Progenitor cell of endocrine pancreas (in vitro differentiated cells): ENCODE measurements around the gene TMC4. TPM values are rescaled to one million over a fixed set of nuclear protein-coding genes. Genes with fewer than 3 reads are reported as not detected.
A peak's percentile ranks its signal among the peaks of the same experiment; 100 is the strongest.
"Not testable (repeated sequence)": the region's sequence is repeated elsewhere in the genome, so short reads cannot be mapped to it uniquely, and the experiment has no call there.

Experiments used
- DNase-seq: peaks from one replicate; pipeline ENCODE4 v3.0.0; 2021; ENCODE audit warnings: low spot score; ENCODE audit not compliant: unreplicated experiment
- H3K27ac Mint-ChIP-seq: 2 replicates; pipeline ENCODE4 v1.8.0; 2021; ENCODE audit warnings: mild to moderate bottlenecking, moderate library complexity, mixed read lengths
- H3K27me3 Mint-ChIP-seq: 2 replicates; pipeline ENCODE4 v1.8.0; 2021; ENCODE audit warnings: mixed read lengths
- H3K36me3 Mint-ChIP-seq: 2 replicates; pipeline ENCODE4 v1.8.0; 2022; ENCODE audit warnings: mixed read lengths; ENCODE audit not compliant: insufficient read depth
- H3K4me1 Mint-ChIP-seq: 2 replicates; pipeline ENCODE4 v1.8.0; 2021; ENCODE audit warnings: low read depth, mixed read lengths
- H3K4me3 Mint-ChIP-seq: 2 replicates; pipeline ENCODE4 v1.8.0; 2021; ENCODE audit warnings: low read depth, mild to moderate bottlenecking, moderate library complexity, mixed read lengths
- H3K9me3 Mint-ChIP-seq: 2 replicates; pipeline ENCODE4 v1.8.0; 2021; ENCODE audit warnings: low read depth, mixed read lengths
- total RNA-seq: library from RNA; stranded (reverse); gene quantifications from 2 replicates; pipeline ENCODE4 v1.2.1, GENCODE V29; 2021
- TF ChIP-seq, protein P1 (sequence below): fragments of 200-600 bp; sonication (generic); IDR thresholded peaks from one replicate; pipeline ENCODE4 v1.5.0; 2021; ENCODE audit warnings: antibody characterized with exemption, mild to moderate bottlenecking; ENCODE audit not compliant: unreplicated experiment

TMC4 gene
- total RNA-seq, 1 donor from 2014 or later: 125 TPM

DNA sequence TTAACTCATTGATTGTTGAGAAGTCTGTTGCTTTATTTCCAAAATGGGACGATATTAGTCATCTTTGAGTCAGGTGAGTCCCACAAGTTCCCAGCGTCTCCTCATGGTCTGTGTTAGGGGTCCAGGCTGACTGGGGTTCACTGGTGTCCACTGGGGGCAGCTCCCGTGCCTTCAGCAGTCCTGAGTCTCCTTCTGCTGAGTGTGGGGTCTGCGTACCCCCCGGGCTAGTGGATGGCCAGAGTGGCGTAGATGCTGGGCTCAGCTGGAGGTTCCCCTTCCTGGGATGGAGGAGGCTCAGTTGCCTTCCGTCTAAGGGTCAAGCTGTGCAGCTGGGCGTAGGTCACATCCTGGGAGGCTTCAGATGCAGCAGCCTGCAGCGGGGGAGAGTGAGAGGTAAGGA lies 43.9 kb upstream of the TMC4 start:
- TF ChIP-seq, protein P1, sequence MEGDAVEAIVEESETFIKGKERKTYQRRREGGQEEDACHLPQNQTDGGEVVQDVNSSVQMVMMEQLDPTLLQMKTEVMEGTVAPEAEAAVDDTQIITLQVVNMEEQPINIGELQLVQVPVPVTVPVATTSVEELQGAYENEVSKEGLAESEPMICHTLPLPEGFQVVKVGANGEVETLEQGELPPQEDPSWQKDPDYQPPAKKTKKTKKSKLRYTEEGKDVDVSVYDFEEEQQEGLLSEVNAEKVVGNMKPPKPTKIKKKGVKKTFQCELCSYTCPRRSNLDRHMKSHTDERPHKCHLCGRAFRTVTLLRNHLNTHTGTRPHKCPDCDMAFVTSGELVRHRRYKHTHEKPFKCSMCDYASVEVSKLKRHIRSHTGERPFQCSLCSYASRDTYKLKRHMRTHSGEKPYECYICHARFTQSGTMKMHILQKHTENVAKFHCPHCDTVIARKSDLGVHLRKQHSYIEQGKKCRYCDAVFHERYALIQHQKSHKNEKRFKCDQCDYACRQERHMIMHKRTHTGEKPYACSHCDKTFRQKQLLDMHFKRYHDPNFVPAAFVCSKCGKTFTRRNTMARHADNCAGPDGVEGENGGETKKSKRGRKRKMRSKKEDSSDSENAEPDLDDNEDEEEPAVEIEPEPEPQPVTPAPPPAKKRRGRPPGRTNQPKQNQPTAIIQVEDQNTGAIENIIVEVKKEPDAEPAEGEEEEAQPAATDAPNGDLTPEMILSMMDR: no peak
- Mint-ChIP-seq H3K9me3 (no peaks in the 10 kb centered on the region), H3K4me3 (no peak overlapping the region), H3K4me1 (peaks cover 4% of the 10 kb centered on the region), H3K27ac (no peak overlapping the region), H3K36me3 (peaks cover 6% of the 10 kb centered on the region), H3K27me3 (peaks cover 3% of the 10 kb centered on the region)
- DNase-seq: no peak

DNA sequence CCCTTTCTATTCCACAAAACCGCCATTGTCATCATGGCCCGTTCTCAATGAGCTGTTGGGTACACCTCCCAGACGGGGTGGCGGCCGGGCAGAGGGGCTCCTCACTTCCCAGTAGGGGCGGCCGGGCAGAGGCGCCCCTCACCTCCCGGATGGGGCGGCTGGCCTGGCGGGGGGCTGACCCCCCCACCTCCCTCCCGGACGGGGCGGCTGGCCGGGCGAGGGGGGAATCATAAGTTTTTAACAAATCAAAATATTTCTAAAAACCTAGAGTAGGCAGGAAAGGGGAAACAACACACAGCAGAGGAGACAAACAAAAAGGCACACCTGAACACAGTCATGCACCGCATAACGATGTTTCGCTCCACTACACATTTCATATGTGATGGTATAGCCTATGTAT lies 41.8 kb upstream of the TMC4 start:
- peaks cover 19% of the 10 kb centered on the region for H3K4me1 Mint-ChIP-seq
- H3K27me3 Mint-ChIP-seq, DNase-seq, H3K4me3 Mint-ChIP-seq, H3K27ac Mint-ChIP-seq, H3K9me3 Mint-ChIP-seq: not testable (repeated sequence)
- H3K36me3 Mint-ChIP-seq: peaks cover 12% of the 10 kb centered on the region

DNA sequence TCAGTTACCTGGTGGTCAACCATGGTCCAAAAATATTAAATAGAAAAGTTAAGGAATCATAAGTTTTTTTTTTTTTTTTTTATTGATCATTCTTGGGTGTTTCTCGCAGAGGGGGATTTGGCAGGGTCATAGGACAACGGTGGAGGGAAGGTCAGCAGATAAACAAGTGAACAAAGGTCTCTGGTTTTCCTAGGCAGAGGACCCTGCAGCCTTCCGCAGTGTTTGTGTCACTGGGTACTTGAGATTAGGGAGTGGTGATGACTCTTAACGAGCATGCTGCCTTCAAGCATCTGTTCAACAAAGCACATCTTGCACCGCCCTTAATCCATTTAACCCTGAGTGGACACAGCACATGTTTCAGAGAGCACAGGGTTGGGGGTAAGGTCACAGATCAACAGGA lies 41.3 kb upstream of the TMC4 start:
- Mint-ChIP-seq H3K4me1 (peaks cover 24% of the 10 kb centered on the region), H3K36me3 (peaks cover 12% of the 10 kb centered on the region), H3K27ac (peak overlapping the region; percentile 42)
- H3K9me3 Mint-ChIP-seq, H3K4me3 Mint-ChIP-seq, DNase-seq, H3K27me3 Mint-ChIP-seq: not testable (repeated sequence)

DNA sequence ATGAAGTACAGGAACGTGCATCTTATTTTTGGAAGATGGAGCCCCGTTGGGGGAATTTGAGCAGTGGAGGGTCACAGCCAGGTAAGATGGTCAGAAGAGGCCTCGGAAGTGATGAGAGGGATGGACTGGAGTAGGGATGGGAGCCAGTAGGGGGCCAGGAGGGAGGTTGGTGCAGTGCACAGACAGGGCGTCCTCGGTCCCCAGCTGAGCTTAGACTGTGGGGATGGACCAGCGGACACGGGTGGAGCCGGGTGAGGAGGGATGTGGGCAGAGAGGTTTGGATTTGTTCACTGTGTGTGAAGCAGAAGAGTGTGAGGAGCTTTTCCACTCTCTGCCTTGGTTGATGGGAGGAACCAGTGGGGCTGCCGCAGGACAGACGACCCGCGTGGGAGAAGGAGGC lies 38.3 kb upstream of the TMC4 start:
- peaks cover 36% of the 10 kb centered on the region for H3K4me1 Mint-ChIP-seq
- H3K9me3 Mint-ChIP-seq: no peaks in the 10 kb centered on the region
- no peaks in the 10 kb centered on the region for H3K27me3 Mint-ChIP-seq
- peaks cover 18% of the 10 kb centered on the region for H3K36me3 Mint-ChIP-seq
- no peak for DNase-seq
- H3K27ac Mint-ChIP-seq: peak overlapping the region; percentile 98
- TF ChIP-seq, protein P1: no peak
- H3K4me3 Mint-ChIP-seq: peak overlapping the region; percentile 55

DNA sequence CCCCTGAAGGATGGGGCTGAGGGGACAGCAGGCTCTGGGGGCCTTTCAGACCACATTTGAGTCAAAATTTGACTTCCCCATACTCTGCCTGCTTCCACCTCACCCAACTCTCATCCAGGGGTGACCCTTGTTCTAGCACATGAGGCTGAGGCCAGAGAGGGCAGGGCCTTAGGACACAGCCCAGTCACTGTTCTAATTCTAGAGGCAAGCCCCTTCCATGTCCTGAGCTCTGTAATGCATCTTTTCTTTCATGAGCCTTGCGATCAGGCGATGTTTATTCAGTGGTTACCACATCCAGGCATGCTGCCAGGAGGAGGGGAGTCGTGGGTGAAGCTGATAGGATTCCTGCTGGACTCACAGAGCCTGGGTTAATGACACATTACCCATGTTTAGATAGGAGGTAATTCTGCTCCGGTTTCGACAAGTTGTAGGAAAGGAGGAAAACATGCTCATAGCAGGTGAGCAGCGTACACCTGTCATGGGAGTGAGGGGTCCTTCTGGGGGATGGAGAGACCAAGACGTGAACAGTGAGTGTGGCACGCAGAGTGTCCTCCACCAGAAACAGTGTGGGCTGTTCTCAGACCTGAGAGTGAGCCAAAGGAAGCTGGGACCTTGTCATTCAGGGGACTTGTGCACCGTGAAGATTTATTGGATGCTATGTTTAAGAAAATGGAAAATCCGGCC lies 37.0 kb upstream of the TMC4 start:
- Mint-ChIP-seq H3K36me3 (peaks cover 25% of the 10 kb centered on the region), H3K9me3 (no peaks in the 10 kb centered on the region), H3K27me3 (no peaks in the 10 kb centered on the region), H3K4me1 (peaks cover 37% of the 10 kb centered on the region), H3K4me3 (peak overlapping the region; percentile 62), H3K27ac (peak overlapping the region; percentile 98)
- no peak for DNase-seq
- TF ChIP-seq, protein P1: no peak

DNA sequence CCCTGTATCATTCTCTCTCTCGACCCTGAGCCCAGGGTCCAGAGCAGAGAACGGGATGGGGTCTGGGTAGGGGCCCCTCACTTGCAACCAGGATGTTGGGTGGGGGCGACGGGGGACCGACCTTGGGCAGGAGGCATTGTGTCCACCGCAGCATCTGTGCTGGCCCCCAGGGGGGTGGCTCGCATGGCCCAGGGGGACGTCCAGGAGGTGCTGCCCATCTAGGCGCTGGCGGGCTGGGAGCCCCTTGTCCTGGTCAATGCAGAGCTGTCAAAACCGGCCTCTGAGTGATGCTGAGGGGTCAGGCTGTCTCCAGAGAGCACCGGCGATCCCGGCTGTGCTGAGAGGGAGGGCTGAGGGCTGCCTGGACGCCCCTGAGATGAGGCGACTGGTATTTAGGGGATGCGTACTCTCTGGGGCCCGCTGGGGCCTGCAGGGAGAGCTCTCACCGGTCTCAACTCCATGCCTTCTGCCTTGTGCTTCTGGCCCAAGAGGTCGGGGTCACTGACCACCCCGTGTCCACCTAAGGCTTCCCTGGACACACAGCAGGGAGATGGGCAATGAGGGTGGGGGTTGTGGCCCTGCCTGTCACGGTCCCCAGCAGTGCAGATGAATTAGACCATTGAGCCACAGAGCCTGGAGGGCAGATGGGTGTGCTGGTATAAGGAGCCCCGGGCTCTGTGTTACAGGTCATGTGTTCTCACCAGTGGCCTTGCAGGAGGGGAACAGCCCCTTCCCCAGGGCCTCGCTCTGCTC lies 36.3 kb upstream of the TMC4 start:
- peak overlapping the region; percentile 98 for H3K27ac Mint-ChIP-seq
- TF ChIP-seq, protein P1: no peak
- no peak for DNase-seq
- peaks cover 42% of the 10 kb centered on the region for H3K4me1 Mint-ChIP-seq
- H3K4me3 Mint-ChIP-seq: peak overlapping the region; percentile 62
- no peaks in the 10 kb centered on the region for H3K9me3 Mint-ChIP-seq
- H3K36me3 Mint-ChIP-seq: peaks cover 27% of the 10 kb centered on the region
- no peaks in the 10 kb centered on the region for H3K27me3 Mint-ChIP-seq
